B cell (primary cell): ENCODE measurements around the gene CDKAL1. TPM values are rescaled to one million over a fixed set of nuclear protein-coding genes. Genes with fewer than 3 reads are reported as not detected.

ENCODE experiments used
- ATAC-seq: fragments of 200-7000 bp; cut with Tn5 transposase; one replicate; pipeline ENCODE4 v1.10.0; 2021; ENCODE audit warnings: low read depth, mild to moderate bottlenecking, moderate number of reproducible peaks, moderate library complexity
- CTCF ChIA-PET: fragments of 350-600 bp; sonication (Branson Sonifier 250); formaldehyde crosslinking; loops from one replicate; lab custom pipeline; 2021; ENCODE audit warnings: antibody characterized with exemption, inconsistent platforms; lab: Charles Lee
- POLR2A ChIA-PET: fragments of 350-600 bp; sonication (Branson Sonifier 250); formaldehyde crosslinking; loops from one replicate; lab custom pipeline; 2021; ENCODE audit warnings: antibody characterized with exemption; lab: Charles Lee
- DNase-seq: peaks from one replicate; pipeline ENCODE4 v3.0.0; 2013
- H2AFZ ChIP-seq: 2 replicates; pipeline ENCODE4 v1.6.1; 2012; ENCODE audit warnings: mild to moderate bottlenecking, low read depth, low read length; ENCODE audit not compliant: insufficient read depth, poor library complexity, severe bottlenecking
- H3K27ac ChIP-seq, 2 donors: 1 replicate in 1 of 2; 2 replicates in 1 of 2; pipeline ENCODE4 v1.5.1; 2012 to 2013; ENCODE audit warnings: low read length in 2 of 2, mild to moderate bottlenecking in 2 of 2, moderate library complexity in 1 of 2
- H3K27me3 ChIP-seq, 4 experiments: fragments of 200-600 bp in 1 of 4; sonication (generic) in 1 of 4; replicated peaks in 1 of 4; 1 replicate in 2 of 4; 2 replicates in 2 of 4; pipeline versions ENCODE4 v1.6.1 to v1.7.0; 2013 to 2016; ENCODE audit warnings: low read length in 3 of 4, mild to moderate bottlenecking in 2 of 4, mixed read lengths in 1 of 4, moderate library complexity in 1 of 4; ENCODE audit not compliant: insufficient read depth in 4 of 4, control insufficient read depth in 3 of 4; ENCODE audit errors: control extremely low read depth in 1 of 4
- H3K36me3 ChIP-seq, 2 experiments: replicated peaks in 1 of 2; 1 replicate in 1 of 2; 2 replicates in 1 of 2; pipeline versions ENCODE4 v1.6.1 to v1.7.1; 2013; ENCODE audit warnings: low read length in 1 of 2; ENCODE audit not compliant: insufficient read depth in 2 of 2, control insufficient read depth in 1 of 2; ENCODE audit errors: control extremely low read depth in 1 of 2, extremely low read depth in 1 of 2
- H3K4me1 ChIP-seq, 2 donors: fragments of 200-600 bp in 1 of 2; sonication (generic) in 1 of 2; 1 replicate in 1 of 2; 2 replicates in 1 of 2; pipeline versions ENCODE4 v1.5.1 to v1.6.1; 2013 to 2017; ENCODE audit warnings: low read length in 2 of 2; ENCODE audit not compliant: control insufficient read depth in 2 of 2, insufficient read depth in 2 of 2
- H3K4me2 ChIP-seq: replicated peaks from 2 replicates; pipeline ENCODE3; 2012; ENCODE audit warnings: mild to moderate bottlenecking, low read depth, low read length; ENCODE audit not compliant: poor library complexity, severe bottlenecking
- H3K4me3 ChIP-seq, 5 experiments: fragments of 200-600 bp in 1 of 5; sonication (generic) in 1 of 5; 1 replicate in 3 of 5; 2 replicates in 2 of 5; pipeline versions ENCODE4 v1.5.1 to v1.7.0; 2011 to 2016; ENCODE audit warnings: low read length in 4 of 5, mild to moderate bottlenecking in 4 of 5, low read depth in 2 of 5, control low read depth in 1 of 5, moderate library complexity in 1 of 5; ENCODE audit not compliant: insufficient read depth in 1 of 5; ENCODE audit errors: control extremely low read depth in 1 of 5, extremely low read depth in 1 of 5
- H3K79me2 ChIP-seq: fragments of 200-600 bp; sonication (generic); one replicate; pipeline ENCODE4 v1.6.0; 2016; ENCODE audit warnings: low read length; ENCODE audit not compliant: control insufficient read depth, insufficient read depth
- H3K9ac ChIP-seq: fragments of 200-600 bp; sonication (generic); 2 replicates; pipeline ENCODE4 v1.6.1; 2017; ENCODE audit warnings: mild to moderate bottlenecking, low read length, moderate library complexity
- H3K9me3 ChIP-seq, 3 donors: one replicate each; pipeline versions ENCODE4 v1.6.1 to v1.7.1; 2013; ENCODE audit warnings: low read length in 2 of 3; ENCODE audit not compliant: control insufficient read depth in 2 of 3, insufficient read depth in 1 of 3; ENCODE audit errors: control extremely low read depth in 1 of 3
- H4K20me1 ChIP-seq: 2 replicates; pipeline ENCODE4 v1.6.0; 2012; ENCODE audit warnings: mild to moderate bottlenecking, low read length; ENCODE audit not compliant: insufficient read depth, control insufficient read depth, poor library complexity, severe bottlenecking
- H3K27ac Mint-ChIP-seq: one replicate; pipeline ENCODE4 v1.8.0; 2021; ENCODE audit warnings: mixed read lengths
- H3K27me3 Mint-ChIP-seq: one replicate; pipeline ENCODE4 v1.8.0; 2021; ENCODE audit warnings: mixed read lengths
- H3K4me1 Mint-ChIP-seq: one replicate; pipeline ENCODE4 v1.8.0; 2021; ENCODE audit warnings: mixed read lengths
- H3K4me3 Mint-ChIP-seq: one replicate; pipeline ENCODE4 v1.8.0; 2021; ENCODE audit warnings: mixed read lengths
- H3K9me3 Mint-ChIP-seq: one replicate; pipeline ENCODE4 v1.8.0; 2022; ENCODE audit warnings: mixed read lengths; ENCODE audit not compliant: insufficient read depth
- EZH2 ChIP-seq: IDR thresholded peaks from 2 replicates; pipeline ENCODE4 v1.6.1; 2012; ENCODE audit warnings: borderline replicate concordance, low read depth, mild to moderate bottlenecking, moderate library complexity, low read length; ENCODE audit not compliant: insufficient read depth, poor library complexity, severe bottlenecking
- whole genome bisulfite sequencing: methylation state at CpG from one replicate; pipeline ENCODE4 v1.1.5; 2013; ENCODE audit warnings: missing lambda C conversion rate; ENCODE audit not compliant: insufficient coverage; 5-methylcytosine and 5-hydroxymethylcytosine counted together
- intact Hi-C: fragments of 100-400 bp; cut with micrococcal nuclease; formaldehyde crosslinking; loops from one replicate; pipeline ENCODE4 v1.10.0; 2022
- polyA plus RNA-seq: library from polyadenylated mRNA; depleted of rRNA; stranded (reverse); fragments of >200 nt; gene quantifications from 2 replicates; pipeline ENCODE4 v1.2.3, GENCODE V29; 2012
- total RNA-seq, 2 donors: library from RNA; stranded (reverse); fragments of 120-200 nt in 1 of 2; gene quantifications; 1 replicate in 1 of 2; 2 replicates in 1 of 2; pipeline versions ENCODE4 v1.2.3 to v1.2.4, GENCODE V29; 2013 to 2022
- TF ChIP-seq, protein P1 (sequence below): fragments of 200-600 bp; IDR thresholded peaks from one replicate; pipeline ENCODE4 v1.8.0; 2022; ENCODE audit warnings: antibody characterized with exemption, mild to moderate bottlenecking

The CDKAL1 gene
- total and polyA plus RNA-seq, 2 donors (not counting 1 experiment from before 2014, with no cell fraction given) = 6.1 to 33.3 TPM

DNA sequence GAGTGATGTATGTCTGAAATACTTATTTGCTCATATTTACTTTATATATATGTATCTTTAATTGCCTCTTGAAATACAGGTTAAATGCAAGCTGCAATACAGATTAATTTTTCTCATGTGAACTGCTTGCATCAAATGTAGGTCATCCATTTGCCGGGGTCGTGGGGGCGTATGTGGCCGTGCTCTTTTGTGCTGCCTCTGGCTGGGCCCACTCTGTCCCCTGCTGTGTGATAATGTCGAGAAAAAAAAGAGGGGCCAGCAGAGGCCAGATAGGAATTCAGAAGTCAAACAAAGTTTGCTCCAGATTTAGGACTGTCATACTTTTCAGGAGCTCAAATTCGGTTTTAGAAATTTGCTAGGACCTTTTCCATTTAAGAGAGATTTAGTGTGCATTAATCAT lies 599.6 kb downstream of the CDKAL1 start:
- no peaks in the 10 kb centered on the region for H3K79me2 ChIP-seq
- no peak overlapping the region for H3K4me3 Mint-ChIP-seq
- no peaks in the 10 kb centered on the region for H3K9me3 ChIP-seq
- no peak for ATAC-seq
- TF ChIP-seq, protein P1, sequence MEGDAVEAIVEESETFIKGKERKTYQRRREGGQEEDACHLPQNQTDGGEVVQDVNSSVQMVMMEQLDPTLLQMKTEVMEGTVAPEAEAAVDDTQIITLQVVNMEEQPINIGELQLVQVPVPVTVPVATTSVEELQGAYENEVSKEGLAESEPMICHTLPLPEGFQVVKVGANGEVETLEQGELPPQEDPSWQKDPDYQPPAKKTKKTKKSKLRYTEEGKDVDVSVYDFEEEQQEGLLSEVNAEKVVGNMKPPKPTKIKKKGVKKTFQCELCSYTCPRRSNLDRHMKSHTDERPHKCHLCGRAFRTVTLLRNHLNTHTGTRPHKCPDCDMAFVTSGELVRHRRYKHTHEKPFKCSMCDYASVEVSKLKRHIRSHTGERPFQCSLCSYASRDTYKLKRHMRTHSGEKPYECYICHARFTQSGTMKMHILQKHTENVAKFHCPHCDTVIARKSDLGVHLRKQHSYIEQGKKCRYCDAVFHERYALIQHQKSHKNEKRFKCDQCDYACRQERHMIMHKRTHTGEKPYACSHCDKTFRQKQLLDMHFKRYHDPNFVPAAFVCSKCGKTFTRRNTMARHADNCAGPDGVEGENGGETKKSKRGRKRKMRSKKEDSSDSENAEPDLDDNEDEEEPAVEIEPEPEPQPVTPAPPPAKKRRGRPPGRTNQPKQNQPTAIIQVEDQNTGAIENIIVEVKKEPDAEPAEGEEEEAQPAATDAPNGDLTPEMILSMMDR = no peak
- no peak for TF ChIP-seq EZH2
- H4K20me1 ChIP-seq = no peaks in the 10 kb centered on the region
- no peak overlapping the region for H3K27ac Mint-ChIP-seq
- H3K27me3 Mint-ChIP-seq = no peaks in the 10 kb centered on the region
- WGBS = 100% methylated on average over 5 of the region's 6 CpGs
- H3K4me2 ChIP-seq = no peak overlapping the region
- no peak for DNase-seq
- H3K27ac ChIP-seq = no peak overlapping the region
- H3K9me3 Mint-ChIP-seq = no peaks in the 10 kb centered on the region
- no peak overlapping the region for H3K4me3 ChIP-seq
- POLR2A ChIA-PET = no interaction called here
- no peak overlapping the region for H2AFZ ChIP-seq
- peaks cover 8% of the 10 kb centered on the region for H3K4me1 Mint-ChIP-seq
- intact Hi-C loops = no loop called here
- H3K4me1 ChIP-seq = peaks cover 4 to 5% of the 10 kb centered on the region in 2 donors
- CTCF ChIA-PET = no interaction called here
- no peak overlapping the region for H3K9ac ChIP-seq
- H3K27me3 ChIP-seq = no peaks in the 10 kb centered on the region
- H3K36me3 ChIP-seq = no peaks in the 10 kb centered on the region

DNA sequence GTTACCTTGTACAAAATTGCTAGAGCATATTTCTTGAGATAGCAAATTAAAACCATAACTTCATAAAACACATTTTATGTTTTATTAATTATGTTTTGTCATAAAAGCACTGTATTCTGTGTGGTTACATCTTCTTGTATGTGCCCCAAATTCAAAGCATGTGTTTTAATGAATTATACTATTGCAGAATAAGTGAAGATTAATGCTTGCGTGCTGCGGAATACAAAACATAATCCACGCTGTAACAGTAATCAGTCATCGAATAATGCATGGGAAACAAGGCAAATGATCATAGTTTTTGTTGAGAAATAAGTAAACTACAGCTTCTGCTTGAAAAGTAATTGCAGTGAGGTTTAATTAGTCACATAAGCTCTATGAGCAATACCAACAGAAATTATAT lies 600.1 kb downstream of the CDKAL1 start:
- ChIA-PET CTCF (no interaction called here), POLR2A (no interaction called here)
- Histone ChIP-seq H3K4me2 (no peak overlapping the region), H3K79me2 (no peaks in the 10 kb centered on the region), H3K27me3 (no peaks in the 10 kb centered on the region), H3K9ac (no peak overlapping the region), H4K20me1 (no peaks in the 10 kb centered on the region), H3K36me3 (no peaks in the 10 kb centered on the region), H3K4me3 (no peak overlapping the region), H3K9me3 (no peaks in the 10 kb centered on the region), H3K4me1 (peaks cover 4 to 5% of the 10 kb centered on the region in 2 donors), H3K27ac (no peak overlapping the region), H2AFZ (no peak overlapping the region)
- Mint-ChIP-seq H3K9me3 (no peaks in the 10 kb centered on the region), H3K4me3 (no peak overlapping the region), H3K27me3 (no peaks in the 10 kb centered on the region), H3K27ac (no peak overlapping the region), H3K4me1 (peaks cover 8% of the 10 kb centered on the region)
- WGBS = 100% methylated on average over 3 of the region's 4 CpGs
- intact Hi-C loops = no loop called here
- DNase-seq (no peak), ATAC-seq (no peak)
- TF ChIP-seq, protein P1 = no peak
- TF ChIP-seq EZH2 = no peak
